ENCODE results near the gene GAS2L2.

Gene GAS2L2

GRCh38 chr17:35784895-35785294 lies 31.9 kb upstream of the GAS2L2 start:
- no peak overlapping the region for H3K4me3 ChIP-seq (ENCODE audit: low read length)
- DNase-seq (ENCODE audit: low read depth), result no peak

GRCh38 chr17:35780950-35781349 lies 27.9 kb upstream of the GAS2L2 start:
- no peak for DNase-seq (ENCODE audit: low read depth)
- TF ChIP-seq CTCF (conservative IDR thresholded peaks at IDR 0.05; ENCODE audit: low read depth, low read length), result no peak
- no peak overlapping the region for H3K4me3 ChIP-seq (ENCODE audit: low read length)

More at GRCh38 chr17:35784895-35785294, 31.9 kb upstream of the GAS2L2 start:
- TF ChIP-seq CTCF (conservative IDR thresholded peaks at IDR 0.05; ENCODE audit: low read depth, low read length), result no peak

- TF ChIP-seq CTCF (conservative IDR thresholded peaks at IDR 0.05; ENCODE audit: low read depth, low read length), result no peak
- H3K4me3 ChIP-seq (ENCODE audit: low read length), result no peak overlapping the region
- DNase-seq (ENCODE audit: low read depth), result no peak
Observed at GRCh38 chr17:35778641-35779196, 25.7 kb upstream of the GAS2L2 start.

- H3K4me3 ChIP-seq (ENCODE audit: low read length), result no peak overlapping the region
- TF ChIP-seq CTCF (conservative IDR thresholded peaks at IDR 0.05; ENCODE audit: low read depth, low read length), result no peak
- no peak for DNase-seq (ENCODE audit: low read depth)
Observed at GRCh38 chr17:35775583-35775982, 22.5 kb upstream of the GAS2L2 start.

GRCh38 chr17:35775039-35775438 lies 22.0 kb upstream of the GAS2L2 start:
- no peak for DNase-seq (ENCODE audit: low read depth)
- no peak for TF ChIP-seq CTCF (conservative IDR thresholded peaks at IDR 0.05; ENCODE audit: low read depth, low read length)
- H3K4me3 ChIP-seq (ENCODE audit: low read length), result no peak overlapping the region

GRCh38 chr17:35774499-35774898 lies 21.5 kb upstream of the GAS2L2 start:
- no peak overlapping the region for H3K4me3 ChIP-seq (ENCODE audit: low read length)
- TF ChIP-seq CTCF (conservative IDR thresholded peaks at IDR 0.05; ENCODE audit: low read depth, low read length), result no peak
- DNase-seq (ENCODE audit: low read depth), result no peak

GRCh38 chr17:35773679-35774425 lies 20.8 kb upstream of the GAS2L2 start:
- no peak for DNase-seq (ENCODE audit: low read depth)
- H3K4me3 ChIP-seq (ENCODE audit: low read length), result no peak overlapping the region
- no peak for TF ChIP-seq CTCF (conservative IDR thresholded peaks at IDR 0.05; ENCODE audit: low read depth, low read length)

Data from retinal pigment epithelial cell (primary cell).